HG03520 (cell line): ENCODE measurements around the gene BOK.

Experiments used
- ATAC-seq: cut with Tn5 transposase; IDR thresholded peaks from one replicate; pipeline ENCODE4 v1.9.1; 2021; ENCODE audit warnings: mild to moderate bottlenecking, moderate library complexity; ENCODE audit not compliant: unreplicated experiment

Gene BOK

DNA sequence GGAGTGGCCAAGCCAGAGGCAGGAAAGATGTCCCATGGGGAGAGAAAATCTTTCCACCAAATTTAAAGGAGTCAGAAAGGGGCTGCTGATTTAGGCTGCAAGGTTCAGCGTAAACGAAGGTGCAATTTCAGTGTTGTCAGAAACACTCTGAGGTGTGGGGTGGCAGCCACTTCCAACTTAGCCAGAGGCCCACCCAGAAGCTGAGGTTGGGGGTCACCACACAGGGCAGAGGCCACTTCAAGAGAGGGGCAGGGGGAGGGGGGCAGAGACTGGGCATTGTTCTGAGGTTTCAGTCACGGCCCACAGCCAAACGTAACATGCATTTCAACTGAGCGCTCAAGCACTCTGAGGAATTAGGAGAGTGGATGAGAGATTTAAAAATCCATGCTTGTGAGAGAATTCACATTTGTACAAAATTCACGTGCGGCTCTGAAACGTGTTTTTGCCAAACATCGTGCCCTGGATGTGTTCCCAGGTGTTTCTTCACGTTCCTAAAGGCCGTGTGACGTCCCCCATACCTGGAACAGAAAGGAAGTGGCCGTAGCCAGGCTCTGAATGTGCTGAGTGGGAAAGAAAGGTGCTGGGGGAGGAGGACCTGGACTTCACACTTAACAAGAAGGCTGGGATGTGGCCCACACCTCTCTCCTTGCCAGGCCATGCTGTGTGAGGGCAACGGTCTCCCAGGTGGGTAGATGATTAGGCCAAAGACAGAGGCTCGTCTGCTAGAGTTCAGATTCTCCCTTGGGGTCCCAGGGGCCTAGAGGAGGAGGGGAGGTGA lies 19.5 kb upstream of the BOK start:
- no peak for ATAC-seq

DNA sequence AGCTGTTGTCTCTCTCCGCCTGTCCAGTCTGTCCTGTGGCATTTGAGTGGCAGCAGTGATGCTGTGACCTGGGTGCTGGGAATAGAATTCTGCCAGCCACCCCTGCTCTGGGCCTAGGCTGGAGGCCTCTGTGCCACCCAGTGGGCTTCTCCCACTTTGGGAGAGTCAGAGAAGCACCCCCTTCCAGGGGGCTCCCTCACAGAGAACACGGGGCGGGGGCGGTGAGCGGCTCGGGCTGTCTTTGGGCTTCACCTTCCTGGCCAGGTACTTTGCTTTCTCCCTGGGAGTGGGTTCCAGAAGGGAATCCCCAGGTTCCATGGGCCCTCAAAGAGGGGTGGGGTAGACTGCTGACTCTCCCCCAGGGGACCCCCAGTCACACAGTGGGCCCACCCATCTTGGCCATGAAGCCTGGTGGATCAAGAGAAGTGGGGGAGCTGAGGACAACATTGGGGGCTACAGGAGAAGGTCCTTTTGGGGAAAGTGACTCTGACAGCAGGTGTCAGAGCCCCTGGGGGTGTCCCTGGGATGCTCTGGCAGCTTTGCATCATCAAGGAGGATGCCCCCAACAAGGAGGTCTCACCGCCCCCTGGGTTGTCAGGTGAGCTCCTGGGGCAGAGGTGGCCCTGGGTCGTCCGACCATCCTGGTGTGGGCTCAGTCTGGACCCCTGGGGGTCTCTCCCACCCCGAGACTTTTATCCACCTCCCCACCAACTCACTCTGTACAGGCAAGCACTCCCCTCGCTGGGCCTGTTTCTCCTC lies 18.8 kb upstream of the BOK start:
- ATAC-seq = no peak

DNA sequence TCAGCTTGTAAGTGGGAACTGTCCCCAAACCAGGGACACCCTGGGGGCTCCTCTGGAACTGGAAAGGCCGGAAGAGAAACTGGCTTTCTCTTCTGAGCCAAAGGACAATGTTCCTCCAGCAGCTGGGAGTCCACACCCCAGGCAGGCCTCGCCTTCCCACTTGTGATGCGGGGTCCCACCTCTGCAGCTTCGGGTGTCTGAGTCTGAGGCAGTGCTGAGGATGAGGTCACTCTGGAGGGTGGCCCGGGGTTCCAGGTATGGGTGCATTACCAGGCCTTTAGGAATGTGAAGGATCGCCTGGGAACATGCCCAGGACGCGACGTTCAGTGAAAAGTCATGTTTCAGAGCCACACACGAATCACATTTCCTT lies 18.2 kb upstream of the BOK start:
- no peak for ATAC-seq

DNA sequence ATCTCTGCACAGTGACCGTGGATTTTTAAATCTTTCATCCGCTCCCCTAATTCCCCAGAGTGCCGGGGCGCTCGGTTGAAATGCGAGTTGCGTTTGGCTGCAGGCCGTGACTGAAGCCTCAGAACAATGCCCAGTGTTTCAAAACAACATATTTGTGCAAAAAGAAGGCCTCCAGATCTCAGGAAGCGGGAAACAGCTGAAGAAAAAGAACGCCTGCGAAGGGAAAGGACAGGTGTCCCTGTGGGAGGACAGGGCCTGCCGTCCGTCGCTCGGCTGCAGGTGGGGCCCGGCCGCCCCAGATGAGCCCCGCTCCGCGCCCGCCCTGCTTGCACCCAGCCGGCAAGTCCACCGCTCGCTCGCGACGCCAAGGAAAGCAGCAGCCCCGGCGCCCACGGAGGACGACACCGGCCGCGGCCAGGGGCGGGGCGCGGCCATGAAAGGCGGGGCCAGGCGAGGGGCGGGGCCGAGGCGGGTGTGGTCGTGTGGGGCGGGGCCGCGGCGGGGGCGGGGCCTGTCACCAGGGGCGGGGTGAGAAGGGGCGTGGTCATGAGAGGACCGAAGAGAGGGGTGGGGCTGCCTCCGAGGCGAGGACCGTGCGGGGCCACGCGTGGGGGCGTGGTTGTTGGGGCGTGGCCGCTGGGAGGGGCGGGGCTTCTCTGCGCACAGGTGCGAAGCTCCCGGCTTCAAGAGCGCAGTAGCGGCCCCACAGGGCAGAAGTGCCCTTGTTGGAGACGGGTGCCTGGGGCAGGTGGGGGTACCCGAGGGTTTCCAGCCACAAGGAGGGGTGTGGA lies 17.6 kb upstream of the BOK start:
- no peak for ATAC-seq

DNA sequence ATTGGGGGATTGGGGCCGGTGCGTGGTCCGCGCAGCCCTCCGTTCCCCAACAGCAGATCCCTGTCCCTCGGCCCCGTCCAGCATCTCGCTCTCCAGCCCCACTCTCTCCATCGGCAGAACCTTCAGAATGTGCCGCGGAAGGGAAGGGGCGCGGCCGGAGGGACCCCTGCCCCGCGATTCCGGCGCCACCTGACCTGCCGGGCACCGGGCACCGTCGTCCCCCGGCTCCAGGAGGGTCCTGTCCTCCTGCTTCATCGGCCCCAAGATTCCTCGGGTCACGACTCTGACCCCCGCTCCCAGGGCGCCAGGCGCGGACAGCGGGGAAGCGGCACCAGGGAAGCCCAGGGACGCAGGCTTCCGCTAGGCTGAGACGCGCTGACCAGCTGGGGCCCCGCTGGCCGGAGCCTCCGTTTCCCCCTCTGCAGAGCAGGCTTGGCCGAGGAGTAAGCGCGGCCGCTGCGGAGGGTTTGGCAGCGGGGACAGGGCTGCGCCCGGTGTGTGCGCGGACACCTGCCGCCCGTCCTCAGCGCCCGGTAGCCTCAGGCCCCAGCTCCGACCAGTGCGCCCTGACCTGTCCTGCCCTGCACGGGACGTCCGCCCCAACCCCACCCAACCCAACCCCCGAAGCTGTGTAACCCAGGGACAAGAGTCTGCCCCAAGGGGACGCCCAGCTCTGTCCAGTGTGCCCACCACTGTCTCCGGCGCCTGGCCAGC lies 16.8 kb upstream of the BOK start:
- no peak for ATAC-seq

DNA sequence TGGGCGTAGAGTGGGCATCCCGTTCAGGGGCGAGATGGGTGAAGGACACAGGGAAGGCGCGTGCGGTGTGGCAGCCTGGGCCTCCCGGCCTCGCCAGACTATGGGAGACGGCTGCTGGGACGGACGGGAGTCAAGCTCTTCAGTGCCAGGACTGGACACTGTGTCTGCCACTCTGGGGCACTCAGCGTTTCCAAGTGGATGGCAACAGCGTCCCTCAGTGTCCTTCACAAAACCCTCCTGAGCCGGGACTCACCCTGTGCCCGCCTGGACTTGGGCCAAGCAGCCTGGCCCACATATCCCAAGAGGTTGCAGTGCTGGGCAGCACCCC lies 16.3 kb upstream of the BOK start:
- no peak for ATAC-seq

DNA sequence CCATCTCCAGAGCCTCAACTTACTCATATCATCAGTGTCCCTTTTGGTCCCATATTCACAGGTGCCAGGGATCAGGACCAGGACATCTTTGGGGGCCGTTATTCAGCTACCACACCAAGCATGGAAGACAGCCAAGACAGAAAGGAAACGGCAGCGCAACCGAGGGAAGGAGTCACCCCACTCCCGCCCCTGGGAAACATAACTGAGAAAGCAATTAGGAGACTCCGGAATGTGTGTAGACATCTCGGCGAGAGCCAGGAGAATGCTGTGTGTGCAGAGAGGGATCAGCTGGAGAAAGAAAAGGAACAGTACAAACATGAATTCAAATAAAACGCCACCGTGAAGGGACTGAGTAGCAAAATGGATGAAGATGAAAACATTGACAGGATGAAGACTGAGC lies 13.4 kb upstream of the BOK start:
- ATAC-seq = no peak

DNA sequence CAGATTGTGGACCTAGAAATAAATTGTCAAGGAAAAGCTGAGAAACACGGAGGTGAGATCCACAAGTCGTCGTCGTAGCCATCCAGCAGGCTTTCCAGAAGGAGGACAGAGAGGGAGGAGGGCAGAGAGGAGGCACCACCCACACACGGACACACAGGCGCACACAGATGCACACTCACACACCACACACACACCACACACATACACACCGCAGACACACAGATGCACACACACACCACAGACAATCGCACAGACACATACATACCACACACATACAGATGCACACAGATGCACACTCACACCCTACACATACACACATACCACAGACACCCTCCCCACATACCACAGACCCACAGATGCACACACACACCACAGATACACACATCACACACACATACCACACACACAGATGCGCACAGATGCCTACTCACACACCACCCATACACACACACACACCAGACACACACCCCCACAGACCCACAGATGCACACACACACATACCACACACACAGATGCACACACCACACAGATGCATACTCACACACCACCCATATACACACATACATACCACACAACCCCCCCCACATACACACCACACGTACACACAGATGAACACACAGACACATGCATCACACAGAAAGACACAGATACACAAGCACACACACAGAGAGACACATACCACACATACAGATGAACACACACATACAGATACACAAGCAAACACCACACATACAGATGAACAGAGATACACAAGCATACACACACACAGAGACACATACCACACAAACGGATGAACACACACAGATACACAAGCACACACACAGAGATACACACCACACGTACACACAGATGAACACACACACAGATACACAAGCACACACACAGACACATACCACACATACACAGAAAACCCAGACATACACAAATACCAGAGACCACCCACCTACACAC lies 12.7 kb upstream of the BOK start:
- no peak for ATAC-seq

DNA sequence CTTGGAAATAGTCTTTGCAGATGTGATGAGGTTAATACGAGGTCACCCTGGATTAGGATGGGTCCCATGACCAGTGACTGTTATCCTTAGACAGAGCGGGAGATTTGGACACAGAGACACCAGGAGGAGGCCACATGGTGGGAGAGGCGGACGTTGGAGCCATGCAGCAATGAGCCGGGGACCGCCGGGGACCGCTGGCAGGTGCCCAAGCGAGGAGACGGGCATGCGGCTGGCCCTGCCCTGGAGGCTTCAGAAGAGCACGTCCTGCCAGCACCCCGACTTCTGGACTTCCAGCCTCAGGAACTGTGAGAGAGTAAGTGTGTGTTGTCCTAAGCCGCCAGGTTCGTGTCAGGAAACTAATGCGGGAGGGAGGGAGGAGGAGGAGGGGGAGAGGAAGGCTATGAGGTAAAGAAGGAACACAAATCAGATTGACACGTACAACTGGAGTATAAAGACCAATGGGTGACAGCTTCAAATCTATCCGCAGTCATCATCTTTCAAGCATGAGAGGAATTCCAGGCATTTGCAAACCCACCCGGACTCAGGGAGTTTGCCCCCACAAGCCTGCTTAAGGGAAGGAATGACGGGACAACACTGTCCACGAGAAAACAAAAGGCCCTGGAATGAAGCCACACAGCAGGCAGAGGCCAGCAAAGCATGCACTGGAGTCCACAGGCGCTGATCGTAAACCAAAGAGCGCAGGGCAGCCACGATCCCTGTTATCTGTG lies 11.6 kb upstream of the BOK start:
- no peak for ATAC-seq

DNA sequence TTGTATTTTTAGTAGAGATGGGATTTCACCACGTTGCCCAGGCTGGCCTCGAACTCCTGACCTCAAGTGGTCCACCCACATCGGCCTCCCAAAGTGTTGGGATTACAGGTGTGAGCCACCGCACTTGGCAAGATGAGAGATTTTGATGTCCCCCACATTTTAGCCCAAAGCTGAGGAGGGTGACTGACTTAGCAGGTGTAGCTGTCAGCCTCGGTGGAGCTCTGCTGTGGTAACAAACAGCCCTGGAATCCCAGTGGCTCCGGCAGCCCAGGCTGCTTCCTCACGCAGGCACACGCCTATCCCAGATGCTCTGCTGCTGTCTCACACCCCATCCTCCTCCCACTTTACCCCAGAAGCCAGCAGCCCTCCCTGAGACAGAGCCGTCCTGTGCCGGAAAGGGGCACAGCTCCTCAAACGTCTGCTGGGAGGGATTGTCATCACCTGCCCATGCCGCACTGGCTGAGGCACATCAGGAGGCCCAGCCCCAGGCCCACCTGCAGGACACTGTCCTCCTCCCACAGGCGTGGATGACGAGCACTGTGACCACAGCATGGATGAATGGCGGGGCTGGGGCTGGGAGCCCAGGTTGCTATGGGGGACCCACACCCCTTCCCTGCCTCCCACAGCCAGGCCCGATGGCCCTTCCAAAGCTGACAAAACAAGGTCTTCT lies 10.6 kb upstream of the BOK start:
- ATAC-seq = no peak

DNA sequence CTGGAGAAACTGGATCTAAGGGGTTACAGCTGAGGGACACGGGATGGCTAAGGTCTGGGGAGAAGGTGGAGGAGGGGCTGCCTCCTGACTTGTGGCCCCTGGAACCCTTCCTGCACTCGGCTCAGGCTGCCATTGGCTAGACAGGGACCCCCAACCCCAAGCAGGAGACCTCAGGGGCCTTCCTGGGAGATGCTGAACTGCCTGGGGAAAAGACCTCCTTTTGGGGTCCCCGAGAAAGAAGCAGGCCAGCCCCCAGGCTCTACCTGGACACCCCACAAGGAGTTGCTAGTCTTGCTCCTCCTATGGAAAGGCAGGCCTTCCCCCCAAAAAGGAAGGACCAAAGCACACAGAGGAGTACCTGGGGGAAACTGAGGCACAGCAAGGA lies 10.1 kb upstream of the BOK start:
- no peak for ATAC-seq

DNA sequence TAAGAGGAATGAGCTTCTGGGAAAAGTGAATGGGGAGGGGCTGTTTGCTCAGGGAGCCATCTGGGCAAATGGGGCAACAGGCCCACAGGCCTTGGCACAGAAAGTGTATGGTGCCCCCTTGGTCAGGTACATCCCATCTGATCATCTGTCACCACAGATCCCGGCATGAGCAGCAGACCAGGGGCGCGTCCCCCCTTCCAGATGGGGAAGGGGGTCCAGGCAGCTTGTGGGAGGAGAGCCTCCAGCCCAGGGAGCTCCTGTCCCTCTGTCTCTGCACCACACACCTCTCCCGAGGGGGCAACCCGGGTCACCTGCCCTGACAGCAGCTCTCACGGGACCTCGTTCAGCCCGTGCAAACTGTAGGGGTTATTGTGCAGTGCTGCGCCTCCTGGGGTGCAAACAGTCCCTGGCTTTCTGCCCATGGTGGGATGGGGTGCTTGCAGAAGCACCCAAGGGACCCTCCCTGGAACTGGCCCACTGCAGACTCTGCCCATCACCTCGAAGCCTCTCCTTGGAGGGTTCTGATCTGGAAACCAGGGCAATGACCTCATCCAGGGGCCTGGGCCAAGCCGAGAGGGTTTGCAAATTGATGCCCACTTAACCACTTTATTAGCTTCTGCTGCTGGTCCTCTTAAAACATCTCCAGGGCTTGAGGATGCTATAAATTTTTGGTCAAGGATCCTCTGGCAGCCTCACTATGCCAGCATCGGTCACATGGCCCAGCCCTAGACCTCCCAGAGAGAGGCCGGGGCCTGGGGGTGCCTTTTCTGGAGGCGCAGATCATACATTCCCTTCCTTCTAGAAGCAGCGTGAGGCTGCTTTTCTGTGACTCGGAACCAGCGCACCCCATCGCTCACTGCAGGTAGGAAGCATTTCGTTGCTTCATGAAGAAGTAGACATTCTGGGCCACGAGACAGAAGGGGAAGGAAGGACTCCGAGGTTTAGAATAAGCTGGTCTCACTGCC lies 7.6 kb upstream of the BOK start:
- no peak for ATAC-seq

DNA sequence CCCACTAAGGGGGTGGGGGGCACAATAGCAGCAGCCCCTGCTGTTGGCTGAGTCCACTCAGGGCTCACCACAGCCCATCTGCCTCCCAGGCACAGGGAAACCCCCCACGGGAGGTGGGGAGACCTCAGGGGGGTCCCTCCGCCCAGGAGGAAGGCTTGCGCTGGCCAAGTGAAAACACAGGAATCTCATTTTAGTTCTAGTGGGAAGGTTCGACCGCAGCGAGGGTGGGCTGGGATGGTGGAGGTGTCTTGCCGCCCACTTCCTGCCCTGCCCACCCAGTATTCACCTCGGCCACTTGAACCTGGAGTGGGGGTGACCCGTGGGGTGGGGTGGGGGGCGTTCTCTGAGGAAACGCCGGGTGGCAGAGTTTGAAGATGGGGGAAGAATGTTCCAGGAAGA lies 6.9 kb upstream of the BOK start:
- ATAC-seq = no peak

DNA sequence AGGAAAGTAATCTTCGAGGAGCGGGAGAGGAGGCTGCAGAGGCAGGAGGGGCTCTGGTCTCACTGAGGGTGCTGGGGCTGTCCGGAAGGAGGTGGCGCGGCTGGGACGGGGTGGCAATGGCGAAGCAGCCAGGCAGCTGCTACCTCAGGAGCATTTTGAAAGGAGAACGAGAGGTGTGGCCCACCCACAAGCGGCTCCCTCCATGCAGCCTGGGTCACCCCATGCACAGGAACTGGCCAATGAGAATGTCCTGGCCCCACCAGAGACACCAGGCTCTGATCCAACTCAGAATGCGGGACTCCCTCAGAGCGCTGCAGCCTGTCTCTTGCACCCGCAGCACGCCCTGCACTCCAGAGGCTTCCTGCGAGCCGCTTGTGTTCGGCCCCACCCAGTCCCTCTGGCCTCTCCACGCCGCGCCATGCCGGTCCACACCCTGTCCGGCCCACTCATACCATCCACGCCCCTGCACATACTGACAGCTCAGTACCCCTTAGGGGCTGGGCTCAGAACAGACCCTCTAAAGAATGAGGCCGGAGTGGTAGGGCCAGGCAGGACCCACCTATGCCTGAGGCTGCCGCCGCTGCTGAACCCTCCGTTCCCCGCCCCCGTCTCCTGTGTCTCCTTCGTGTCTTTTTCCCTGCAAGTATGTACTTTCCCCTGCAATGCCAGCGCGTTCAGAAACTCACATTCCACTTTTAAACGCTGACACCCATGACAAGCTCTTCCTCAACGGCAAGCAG lies 6.4 kb upstream of the BOK start:
- no peak for ATAC-seq

DNA sequence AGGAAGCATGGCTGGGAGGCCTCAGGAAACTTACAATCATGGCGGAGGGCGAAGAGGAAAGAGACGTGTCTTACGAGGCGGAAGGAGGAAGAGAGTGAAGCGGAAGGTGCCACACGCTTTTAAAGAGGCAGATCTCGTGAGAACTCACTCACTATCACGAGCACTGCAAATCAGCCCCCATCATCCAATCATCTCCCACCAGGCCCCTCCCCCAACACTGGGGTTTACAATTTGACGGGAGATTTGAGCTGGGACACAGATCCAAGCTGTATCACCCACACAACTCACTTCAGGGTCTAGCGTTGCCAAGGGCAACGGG lies 5.1 kb upstream of the BOK start:
- no peak for ATAC-seq

DNA sequence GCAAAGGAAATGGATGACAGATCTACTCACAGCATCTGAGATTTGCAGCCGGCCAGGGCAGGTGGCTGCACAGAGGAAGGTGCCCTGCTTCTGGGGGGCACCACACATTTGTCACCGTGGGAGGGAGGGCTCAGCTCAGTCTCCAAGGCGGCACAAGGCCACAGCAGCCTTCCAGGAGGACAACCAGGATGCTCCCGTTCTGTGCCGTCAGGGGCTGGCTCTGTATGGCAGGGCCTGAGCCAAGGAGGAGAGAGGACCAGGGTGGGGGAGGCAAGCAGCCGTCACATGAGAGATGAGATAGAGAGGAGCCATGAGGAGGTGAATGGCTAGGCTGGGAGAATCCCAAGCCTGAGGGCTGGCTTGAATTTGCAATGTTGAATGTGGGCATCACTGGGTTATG lies 4.6 kb upstream of the BOK start:
- no peak for ATAC-seq

DNA sequence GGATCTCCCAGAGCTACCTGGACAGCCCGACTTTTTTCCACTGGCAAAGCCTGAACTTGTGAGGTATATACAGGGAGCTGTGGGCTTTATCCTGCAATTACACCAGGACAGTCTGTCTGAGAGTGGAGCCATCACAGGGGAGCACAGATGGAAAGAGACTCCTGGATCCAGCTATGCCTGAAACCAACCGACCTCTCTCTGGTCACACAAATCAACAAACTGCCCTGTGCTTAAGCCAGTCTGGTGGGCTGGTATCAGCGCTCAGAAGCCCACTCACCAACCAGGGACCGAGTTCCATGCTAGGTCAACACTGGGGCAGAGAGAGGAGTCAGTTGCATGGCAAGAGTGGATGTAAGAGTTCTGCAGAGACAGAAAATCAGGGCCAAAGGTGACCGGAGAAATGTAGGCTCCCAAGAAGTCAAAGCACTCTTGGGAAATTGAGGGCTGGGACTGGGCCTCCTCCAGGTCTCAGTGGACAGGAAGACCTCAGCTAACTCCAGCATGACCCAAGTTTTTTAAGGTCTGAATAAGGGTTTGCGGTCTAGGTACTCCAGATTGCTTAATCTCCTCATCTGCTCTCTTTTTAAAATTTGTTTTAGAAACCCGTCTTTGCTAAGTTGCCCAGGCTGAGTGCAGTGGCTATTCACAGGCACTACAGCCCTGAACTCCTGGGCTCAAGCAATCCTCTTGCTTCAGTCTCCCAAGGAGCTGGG lies 3.8 kb upstream of the BOK start:
- no peak for ATAC-seq
